Kasumi-1 (cell line): ENCODE measurements around the gene MAP6.
"Not testable (repeated sequence)": the region's sequence is repeated elsewhere in the genome, so short reads cannot be mapped to it uniquely, and the experiment has no call there.

Experiments used
- DNase-seq, 2 experiments: peaks; one replicate each; lab custom pipeline; 2025; lab: John Stamatoyannopoulos, UW

The MAP6 gene

DNA sequence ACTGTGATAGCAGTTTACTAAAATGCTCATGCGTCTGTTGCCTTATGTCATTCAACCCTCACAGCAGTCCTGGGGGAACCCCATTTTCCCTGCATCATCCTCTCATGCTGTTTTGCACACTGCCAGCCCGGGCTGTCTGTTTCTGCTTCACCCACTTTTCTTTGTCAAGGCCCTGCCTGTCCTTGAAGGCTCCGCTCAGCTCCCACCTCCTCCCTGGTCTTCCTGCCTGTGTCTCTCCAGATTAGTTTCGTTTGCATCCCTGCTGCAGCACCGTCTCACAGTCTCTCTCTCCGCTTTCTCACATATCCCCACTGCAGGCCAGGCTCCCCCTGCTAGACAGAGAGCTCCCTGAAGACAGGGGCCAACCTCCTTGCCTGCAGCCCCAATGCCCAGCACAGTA, 76.9 kb downstream of the MAP6 start:
- DNase-seq: no peak

GRCh38 chr11:75591371-75591770, 77.5 kb downstream of the MAP6 start:
- DNase-seq: no peak

DNA sequence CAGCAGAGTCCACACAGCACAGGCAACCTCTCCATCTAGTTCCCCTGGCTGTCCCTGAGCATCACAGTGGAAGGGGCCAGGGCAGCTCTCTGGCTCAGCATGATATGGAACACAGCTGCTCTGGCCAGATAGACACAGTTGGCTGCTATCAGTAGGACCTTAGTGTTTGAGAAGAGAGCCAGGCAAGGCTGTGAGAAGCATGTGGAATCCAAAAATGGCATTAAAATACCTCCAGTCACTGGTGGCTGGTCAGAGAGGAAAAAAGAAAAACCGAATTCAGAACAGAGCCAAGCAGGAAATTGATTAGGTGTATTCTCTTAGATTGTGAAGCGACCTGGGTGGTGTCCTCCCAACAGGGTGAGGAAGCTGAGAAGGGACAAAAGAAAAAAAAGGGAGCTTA, 78.9 kb downstream of the MAP6 start:
- DNase-seq: no peak

- no peak for DNase-seq
Observed at GRCh38 chr11:75589051-75589450, 79.8 kb downstream of the MAP6 start.

GRCh38 chr11:75588051-75588481, 80.8 kb downstream of the MAP6 start:
- DNase-seq: no peak

GRCh38 chr11:75586395-75586794, 82.4 kb downstream of the MAP6 start:
- DNase-seq: no peak

- DNase-seq: no peak
Observed at GRCh38 chr11:75585293-75585670, 83.6 kb downstream of the MAP6 start.

DNA sequence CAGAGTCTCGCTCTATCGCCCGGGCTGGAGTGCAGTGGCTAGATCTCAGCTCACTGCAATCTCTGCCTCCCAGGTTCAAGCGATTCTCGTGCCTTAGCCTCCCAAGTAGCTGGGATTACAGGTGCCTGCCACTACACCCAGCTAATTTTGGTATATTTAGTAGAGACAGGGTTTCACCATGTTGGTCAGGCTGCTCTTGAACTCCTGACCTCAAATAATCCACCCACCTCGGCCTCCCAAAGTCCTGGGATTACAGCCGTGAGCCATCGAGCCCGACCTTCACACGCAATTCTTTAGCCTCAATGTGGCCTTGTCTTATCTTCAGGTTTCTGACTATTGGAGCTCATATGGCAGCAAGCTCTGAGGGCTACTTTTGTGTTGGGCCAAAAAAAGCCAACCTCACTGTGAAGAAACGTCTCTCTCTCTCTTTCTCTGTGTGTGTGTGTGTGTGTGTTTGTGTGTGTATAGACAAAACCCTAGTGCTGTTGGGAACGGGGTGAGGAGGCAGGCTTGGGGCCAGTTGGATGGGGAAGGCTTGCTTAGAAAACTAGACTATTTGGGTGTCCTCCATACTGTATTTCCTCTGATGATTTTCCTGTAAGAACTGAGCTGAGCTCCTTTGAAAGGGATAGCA, 84.1 kb downstream of the MAP6 start:
- DNase-seq: not testable (repeated sequence)

DNA sequence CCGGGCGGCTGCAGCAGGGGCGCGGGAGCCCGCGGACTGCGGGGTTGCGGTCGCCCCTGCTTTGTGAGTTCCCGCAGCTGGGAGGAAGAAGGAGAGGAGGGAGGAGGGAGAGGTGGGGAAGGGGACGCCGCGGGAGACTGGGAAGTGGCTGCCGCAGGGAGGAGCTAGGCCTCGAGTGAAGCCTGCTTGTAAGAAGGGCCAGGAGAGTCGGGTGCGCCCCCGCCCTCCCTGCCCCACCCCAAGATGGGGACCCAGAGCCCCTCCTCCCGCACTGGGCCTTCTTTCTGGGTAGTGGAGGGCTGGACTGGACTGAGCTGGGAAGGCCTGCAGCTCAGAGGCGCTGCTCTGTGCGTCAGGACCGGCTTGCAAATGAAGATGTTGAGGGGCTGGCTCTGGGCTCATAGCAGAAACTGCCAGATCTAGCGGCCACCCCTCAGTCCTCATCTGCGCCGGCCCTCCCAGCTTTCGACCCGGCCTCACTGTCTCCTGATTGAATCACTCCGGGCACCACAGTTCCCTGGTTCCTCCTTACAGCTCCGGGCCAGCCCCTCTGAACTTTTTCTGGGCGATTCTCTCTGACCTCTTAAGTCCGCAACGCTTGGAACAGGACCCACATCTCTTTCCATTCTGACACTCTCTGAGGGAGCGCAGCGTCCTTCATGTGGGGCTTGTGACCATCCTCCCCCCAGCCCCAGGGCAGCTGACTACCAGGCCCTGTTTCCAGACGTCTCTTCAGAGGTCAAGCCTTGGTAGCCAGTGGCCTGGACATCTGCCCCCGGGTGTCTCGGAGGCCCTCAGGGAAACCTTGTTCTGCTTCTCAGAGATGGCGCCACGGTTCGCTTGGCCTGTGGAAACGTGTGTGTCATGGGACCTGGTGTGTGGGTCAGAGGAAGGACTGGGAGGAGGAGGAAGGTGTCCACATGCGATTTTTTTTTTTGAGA, 84.8 kb downstream of the MAP6 start:
- peak; percentile 48 to 51 for DNase-seq

DNA sequence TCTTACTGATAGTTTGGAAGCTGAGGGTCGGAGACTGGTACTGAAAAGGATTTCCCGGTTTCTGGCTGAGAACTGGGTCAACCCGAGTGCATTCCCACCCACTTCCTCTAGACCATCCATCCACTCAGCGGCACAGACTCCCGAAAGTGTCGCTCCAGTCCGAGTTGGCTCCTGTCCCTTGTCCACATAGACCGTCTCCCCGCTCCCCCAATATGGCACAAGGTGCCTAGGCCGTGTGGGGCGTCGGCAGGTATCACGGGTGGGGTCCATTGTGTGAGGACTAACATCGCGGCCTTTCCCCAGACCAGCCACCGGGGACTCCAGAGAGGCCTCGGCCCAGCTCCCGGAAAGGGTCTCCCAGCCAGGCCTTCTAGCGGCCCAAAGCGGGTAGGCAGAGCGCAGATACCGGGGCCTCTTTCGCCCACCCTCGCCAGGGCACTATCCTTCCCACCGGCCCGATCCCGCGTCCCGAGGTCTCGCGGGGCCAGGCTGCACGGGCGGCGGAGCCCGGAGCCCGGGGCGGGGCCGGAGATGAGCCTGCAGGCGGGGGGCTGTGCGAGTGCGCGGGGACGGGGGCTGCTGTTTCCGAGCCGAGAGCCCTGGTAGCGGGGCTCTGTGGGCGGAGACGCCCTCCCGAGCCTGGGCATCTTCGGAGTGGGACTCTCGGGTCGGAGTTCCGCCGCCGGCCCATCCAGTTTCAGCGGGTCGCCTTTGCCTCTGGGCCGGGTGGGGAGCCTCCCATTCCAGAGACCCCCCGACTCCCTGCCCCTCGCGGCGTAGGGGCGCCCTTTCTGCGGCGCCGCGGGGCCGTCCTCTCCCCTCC, 85.7 kb downstream of the MAP6 start:
- peak; percentile 58 to 72 for DNase-seq

GRCh38 chr11:75582506-75582894, 86.3 kb downstream of the MAP6 start:
- peak in 1 of 2 experiments; percentile 39 for DNase-seq

GRCh38 chr11:75579841-75580240, 89.0 kb downstream of the MAP6 start:
- DNase-seq: no peak

DNA sequence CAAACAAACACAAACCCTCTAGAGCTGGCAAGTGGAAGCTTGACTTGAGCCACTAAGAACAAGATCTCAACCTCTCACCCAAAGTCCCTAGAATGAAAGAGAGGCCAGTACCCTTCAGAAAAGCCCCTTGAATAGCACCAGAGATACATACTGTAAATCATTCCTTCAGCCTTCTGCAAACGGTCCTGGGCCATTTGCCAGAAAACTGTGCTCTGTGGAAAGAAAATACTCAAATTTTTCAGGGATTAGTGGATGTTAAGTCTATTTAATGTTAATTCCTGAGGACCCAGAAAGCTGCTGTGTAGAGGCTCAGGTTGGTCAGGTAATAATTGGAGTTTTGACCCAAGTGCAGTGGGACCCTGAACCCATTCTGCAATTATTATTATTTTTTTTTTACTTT, 89.9 kb downstream of the MAP6 start:
- no peak for DNase-seq

GRCh38 chr11:75577207-75577606, 91.6 kb downstream of the MAP6 start:
- DNase-seq: peak; percentile 19 to 28

DNA sequence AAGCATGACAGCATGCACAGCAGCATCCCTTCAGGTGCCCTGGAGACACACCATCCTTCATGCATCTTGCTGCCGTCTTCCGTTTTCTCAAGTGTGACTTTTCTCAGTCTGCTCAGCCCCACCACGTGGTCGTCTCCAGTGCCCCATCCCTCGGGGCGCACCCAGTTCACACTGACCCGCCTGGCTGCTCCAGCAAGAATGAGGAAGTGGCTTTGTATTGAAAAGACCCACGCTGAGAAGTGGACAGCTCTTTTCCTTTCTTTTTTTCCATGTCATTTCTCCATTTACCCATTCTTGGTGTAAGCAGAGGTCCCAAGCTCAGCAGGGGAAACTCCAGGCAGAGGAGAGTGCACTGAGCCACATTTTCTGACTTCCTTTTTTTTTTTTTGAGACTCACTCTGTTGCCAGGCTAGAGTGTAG, 92.3 kb downstream of the MAP6 start:
- DNase-seq: peak; percentile 80 to 81

GRCh38 chr11:75576017-75576416, 92.8 kb downstream of the MAP6 start:
- DNase-seq: no peak

DNA sequence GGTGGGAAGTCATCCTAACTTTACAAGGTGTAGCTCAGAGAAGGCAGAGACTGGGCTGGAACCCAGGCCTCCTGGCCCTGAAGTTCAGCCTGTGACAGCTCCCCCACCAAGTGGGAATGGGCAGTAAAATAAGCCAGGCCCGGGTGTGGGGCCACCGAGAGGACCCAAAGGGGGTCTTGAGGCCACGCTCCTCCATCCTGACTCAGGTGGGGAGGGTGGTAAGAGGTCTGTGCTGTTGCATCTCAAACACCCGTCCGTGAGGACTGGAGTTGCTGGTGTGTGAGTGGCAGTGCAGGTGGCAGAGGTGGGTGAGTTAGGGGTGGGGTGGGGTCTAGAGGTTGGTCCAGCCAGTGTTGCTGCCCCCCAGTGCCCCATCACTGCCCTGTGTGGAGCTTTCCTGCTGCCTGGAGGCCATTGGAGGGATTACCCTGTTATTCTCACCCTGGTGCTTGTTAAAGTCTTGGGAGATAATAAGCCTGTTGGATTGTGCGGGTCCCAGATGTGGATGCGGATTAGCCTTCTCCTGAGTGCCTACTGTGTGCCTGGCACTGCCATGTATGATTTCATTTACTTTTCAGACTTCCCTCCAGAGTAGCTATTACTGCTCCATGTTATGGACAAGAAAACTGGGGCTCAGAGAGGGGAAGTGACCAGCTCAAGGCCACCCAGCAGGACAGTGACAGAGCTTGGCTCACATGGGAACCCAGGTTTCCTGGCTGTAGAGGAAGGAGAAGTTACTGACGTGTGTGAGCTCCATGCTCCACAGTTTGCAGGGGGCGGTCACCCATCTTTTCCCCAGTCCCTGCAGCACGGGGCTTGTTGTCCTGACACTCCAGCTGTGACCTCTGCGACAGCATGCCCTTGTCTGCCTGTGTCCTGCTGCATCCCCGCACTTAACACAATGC, 93.9 kb downstream of the MAP6 start:
- peak in 1 of 2 experiments; percentile 7 for DNase-seq

- DNase-seq: no peak
Observed at GRCh38 chr11:75572744-75573143, 96.1 kb downstream of the MAP6 start.

GRCh38 chr11:75571625-75572024, 97.2 kb downstream of the MAP6 start:
- no peak for DNase-seq

GRCh38 chr11:75570559-75571139, 98.2 kb downstream of the MAP6 start:
- DNase-seq: no peak

GRCh38 chr11:75568616-75569219, 100.1 kb downstream of the MAP6 start:
- DNase-seq: no peak
